CD14-positive monocyte (primary cell): ENCODE data around the gene MINK1. TPM values are rescaled to one million over a fixed set of nuclear protein-coding genes. Genes with fewer than 3 reads are reported as not detected.

Source experiments
- DNase-seq, 3 donors: peaks; one replicate each; pipeline ENCODE4 v3.0.0-alpha.2; 2011 to 2022
- H2AFZ ChIP-seq: 2 replicates; pipeline ENCODE4 v1.6.0; 2012; ENCODE audit warnings: mild to moderate bottlenecking, low read depth, low read length, inconsistent platforms; ENCODE audit not compliant: insufficient read depth, poor library complexity, severe bottlenecking
- H3K27ac ChIP-seq, 2 donors: 1 replicate in 1 of 2; 2 replicates in 1 of 2; pipeline ENCODE4 v1.5.1; 2012 to 2013; ENCODE audit warnings: low read length in 2 of 2, control low read depth in 1 of 2, inconsistent platforms in 1 of 2, low read depth in 1 of 2, mild to moderate bottlenecking in 1 of 2
- H3K27me3 ChIP-seq, 2 donors: one replicate each; pipeline versions ENCODE4 v1.6.0 to v1.6.1; 2011 to 2013; ENCODE audit warnings: low read length in 2 of 2; ENCODE audit not compliant: control insufficient read depth in 2 of 2, insufficient read depth in 2 of 2
- H3K36me3 ChIP-seq, 2 donors: replicated peaks in 1 of 2; 1 replicate in 1 of 2; 2 replicates in 1 of 2; pipeline versions ENCODE4 v1.5.1 to v1.6.1; 2012 to 2013; ENCODE audit warnings: low read length in 2 of 2, control low read depth in 1 of 2, inconsistent platforms in 1 of 2, mild to moderate bottlenecking in 1 of 2; ENCODE audit not compliant: insufficient read depth in 2 of 2, control insufficient read depth in 1 of 2
- H3K4me1 ChIP-seq, 2 donors: 1 replicate in 1 of 2; 2 replicates in 1 of 2; pipeline versions ENCODE4 v1.5.1 to v1.6.1; 2012 to 2013; ENCODE audit warnings: low read length in 2 of 2, control low read depth in 1 of 2, inconsistent platforms in 1 of 2, mild to moderate bottlenecking in 1 of 2, moderate library complexity in 1 of 2; ENCODE audit not compliant: insufficient read depth in 2 of 2, control insufficient read depth in 1 of 2
- H3K4me2 ChIP-seq: replicated peaks from 2 replicates; pipeline ENCODE3; 2012; ENCODE audit warnings: low read length, moderate library complexity, mild to moderate bottlenecking; ENCODE audit not compliant: poor library complexity, severe bottlenecking; ENCODE audit errors: extremely low read depth
- H3K4me3 ChIP-seq, 3 experiments: fragments of 200-600 bp in 1 of 3; sonication (generic) in 1 of 3; replicated peaks in 1 of 3; 1 replicate in 2 of 3; 2 replicates in 1 of 3; pipeline ENCODE4 v1.5.1; 2011 to 2013; ENCODE audit warnings: low read length in 3 of 3, mild to moderate bottlenecking in 3 of 3, control low read depth in 2 of 3, low read depth in 2 of 3, inconsistent platforms in 1 of 3, moderate library complexity in 1 of 3
- H3K79me2 ChIP-seq: 2 replicates; pipeline ENCODE4 v1.6.0; 2012; ENCODE audit warnings: mild to moderate bottlenecking, control low read depth, inconsistent platforms, low read length, moderate library complexity; ENCODE audit not compliant: insufficient read depth
- H3K9ac ChIP-seq: 2 replicates; pipeline ENCODE4 v1.6.0; 2017; ENCODE audit warnings: low read length, mild to moderate bottlenecking; ENCODE audit not compliant: insufficient read depth, poor library complexity, severe bottlenecking
- H3K9me3 ChIP-seq, 2 donors: replicated peaks in 1 of 2; 1 replicate in 1 of 2; 2 replicates in 1 of 2; pipeline versions ENCODE4 v1.5.1 to v1.6.1; 2012 to 2013; ENCODE audit warnings: low read length in 2 of 2, control low read depth in 1 of 2; ENCODE audit not compliant: control insufficient read depth in 1 of 2, insufficient read depth in 1 of 2
- H4K20me1 ChIP-seq: 2 replicates; pipeline ENCODE4 v1.6.0; 2012; ENCODE audit warnings: mild to moderate bottlenecking, low read length, control low read depth, moderate library complexity; ENCODE audit not compliant: insufficient read depth
- H3K27ac Mint-ChIP-seq, 7 donors: one replicate each; pipeline ENCODE4 v1.8.0; 2020; ENCODE audit warnings: mild to moderate bottlenecking in 7 of 7, mixed read lengths in 7 of 7, moderate library complexity in 6 of 7, inconsistent platforms in 2 of 7
- H3K27me3 Mint-ChIP-seq, 3 donors: one replicate each; pipeline ENCODE4 v1.8.0; 2021 to 2022; ENCODE audit warnings: low read depth in 3 of 3, mild to moderate bottlenecking in 3 of 3, mixed read lengths in 3 of 3, moderate library complexity in 3 of 3, inconsistent platforms in 1 of 3
- H3K36me3 Mint-ChIP-seq, 2 donors: one replicate each; pipeline ENCODE4 v1.8.0; 2020; ENCODE audit warnings: mixed read lengths in 2 of 2, inconsistent platforms in 1 of 2, mild to moderate bottlenecking in 1 of 2
- H3K4me1 Mint-ChIP-seq: one replicate; pipeline ENCODE4 v1.8.0; 2020; ENCODE audit warnings: mild to moderate bottlenecking, mixed read lengths
- H3K4me3 Mint-ChIP-seq, 2 donors: one replicate each; pipeline ENCODE4 v1.8.0; 2020; ENCODE audit warnings: mild to moderate bottlenecking in 2 of 2, mixed read lengths in 2 of 2, moderate library complexity in 1 of 2
- H3K9me3 Mint-ChIP-seq, 7 donors: one replicate each; pipeline ENCODE4 v1.8.0; 2020 to 2022; ENCODE audit warnings: mixed read lengths in 7 of 7, mild to moderate bottlenecking in 6 of 7, moderate library complexity in 6 of 7, inconsistent platforms in 2 of 7
- WGBS: methylation state at CpG from one replicate; pipeline ENCODE4 v1.1.5; 2013; ENCODE audit warnings: missing lambda C conversion rate; ENCODE audit not compliant: insufficient coverage; 5-methylcytosine and 5-hydroxymethylcytosine counted together
- intact Hi-C, 2 donors: fragments of 100-400 bp; cut with micrococcal nuclease; formaldehyde crosslinking; loops; one replicate each; pipeline versions ENCODE4 v1.15.0 to v1.15.1; 2023
- polyA plus RNA-seq, 3 donors: library from polyadenylated mRNA; depleted of rRNA in 1 of 3; unstranded in 2 of 3; stranded (reverse) in 1 of 3; fragments of 300-500 nt in 2 of 3; fragments of >200 nt in 1 of 3; fragmentation: Illumina TruSeq in 2 of 3; gene quantifications; 1 replicate in 2 of 3; 2 replicates in 1 of 3; pipeline ENCODE4 v1.2.3, GENCODE V29; 2012 to 2021
- TF ChIP-seq, protein P1 (sequence below): fragments of 200-600 bp; IDR thresholded peaks from one replicate; pipeline ENCODE4 v1.8.0; 2022; ENCODE audit warnings: antibody characterized with exemption, mild to moderate bottlenecking

Gene MINK1
- polyA plus RNA-seq, 3 donors, result 3.2 to 159 (median 7.2) TPM

DNA sequence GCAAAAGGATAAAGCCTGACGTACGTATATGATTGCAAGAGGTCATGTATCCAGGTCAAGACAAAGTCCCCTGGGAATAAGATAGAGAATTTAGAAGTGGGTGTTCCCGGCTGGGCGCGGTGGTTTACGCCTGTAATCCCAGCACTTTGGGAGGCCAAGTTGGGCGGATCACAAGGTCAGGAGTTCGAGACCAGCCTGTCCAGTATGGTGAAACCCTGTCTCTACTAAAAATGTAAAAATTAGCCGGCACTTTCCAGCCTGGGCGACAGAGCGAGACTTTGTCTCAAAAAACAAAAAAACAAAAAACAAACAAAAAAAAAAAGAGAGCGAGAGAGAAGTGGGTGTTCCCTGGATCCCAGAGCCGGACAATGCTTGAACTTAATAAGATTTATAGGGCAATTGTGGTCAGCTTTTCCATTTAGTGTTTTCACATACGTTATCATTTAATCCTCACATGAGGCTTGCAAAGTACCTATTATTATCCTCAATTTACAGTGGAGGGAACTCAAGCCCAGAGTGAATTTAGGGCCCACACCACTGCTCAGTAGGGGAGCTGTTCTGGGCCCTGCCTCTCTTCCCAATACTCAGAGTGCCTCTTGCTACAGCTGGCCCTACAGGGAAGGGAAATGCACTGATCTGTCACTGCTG, 44.9 kb upstream of the MINK1 start:
- Mint-ChIP-seq H3K4me3 (peak overlapping the region; percentile 85 to 89), H3K9me3 (peaks cover 0 to 35% (median 7%) of the 10 kb centered on the region in 7 donors), H3K4me1 (peaks cover 48% of the 10 kb centered on the region), H3K27ac (peak overlapping the region in 2 of 7 donors; percentile 15 to 68), H3K36me3 (peaks cover 10 to 18% of the 10 kb centered on the region in 2 donors), H3K27me3 (peaks cover 68 to 82% (median 77%) of the 10 kb centered on the region in 3 donors)
- DNase-seq, result no peak
- Histone ChIP-seq H3K9me3 (peaks cover 0 to 11% of the 10 kb centered on the region in 2 donors), H3K4me3 (peak overlapping the region in 2 of 3 experiments; percentile 45 to 76), H3K79me2 (no peaks in the 10 kb centered on the region), H3K27ac (no peak overlapping the region), H3K27me3 (peaks cover 40 to 70% of the 10 kb centered on the region in 2 donors), H3K36me3 (no peaks in the 10 kb centered on the region), H3K9ac (no peak overlapping the region), H3K4me2 (peak overlapping the region; percentile 79), H3K4me1 (peaks cover 40 to 49% of the 10 kb centered on the region in 2 donors), H2AFZ (no peak overlapping the region), H4K20me1 (peaks cover 3% of the 10 kb centered on the region)
- intact Hi-C loops, result loop anchor here (2.0 to 5.0 kb wide), 2 partner anchors 19 to 99 kb away; no protein-coding TSS in a partner anchor
- 88% methylated on average over 9 of the region's 14 CpGs for WGBS
- TF ChIP-seq, protein P1, sequence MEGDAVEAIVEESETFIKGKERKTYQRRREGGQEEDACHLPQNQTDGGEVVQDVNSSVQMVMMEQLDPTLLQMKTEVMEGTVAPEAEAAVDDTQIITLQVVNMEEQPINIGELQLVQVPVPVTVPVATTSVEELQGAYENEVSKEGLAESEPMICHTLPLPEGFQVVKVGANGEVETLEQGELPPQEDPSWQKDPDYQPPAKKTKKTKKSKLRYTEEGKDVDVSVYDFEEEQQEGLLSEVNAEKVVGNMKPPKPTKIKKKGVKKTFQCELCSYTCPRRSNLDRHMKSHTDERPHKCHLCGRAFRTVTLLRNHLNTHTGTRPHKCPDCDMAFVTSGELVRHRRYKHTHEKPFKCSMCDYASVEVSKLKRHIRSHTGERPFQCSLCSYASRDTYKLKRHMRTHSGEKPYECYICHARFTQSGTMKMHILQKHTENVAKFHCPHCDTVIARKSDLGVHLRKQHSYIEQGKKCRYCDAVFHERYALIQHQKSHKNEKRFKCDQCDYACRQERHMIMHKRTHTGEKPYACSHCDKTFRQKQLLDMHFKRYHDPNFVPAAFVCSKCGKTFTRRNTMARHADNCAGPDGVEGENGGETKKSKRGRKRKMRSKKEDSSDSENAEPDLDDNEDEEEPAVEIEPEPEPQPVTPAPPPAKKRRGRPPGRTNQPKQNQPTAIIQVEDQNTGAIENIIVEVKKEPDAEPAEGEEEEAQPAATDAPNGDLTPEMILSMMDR, result no peak

DNA sequence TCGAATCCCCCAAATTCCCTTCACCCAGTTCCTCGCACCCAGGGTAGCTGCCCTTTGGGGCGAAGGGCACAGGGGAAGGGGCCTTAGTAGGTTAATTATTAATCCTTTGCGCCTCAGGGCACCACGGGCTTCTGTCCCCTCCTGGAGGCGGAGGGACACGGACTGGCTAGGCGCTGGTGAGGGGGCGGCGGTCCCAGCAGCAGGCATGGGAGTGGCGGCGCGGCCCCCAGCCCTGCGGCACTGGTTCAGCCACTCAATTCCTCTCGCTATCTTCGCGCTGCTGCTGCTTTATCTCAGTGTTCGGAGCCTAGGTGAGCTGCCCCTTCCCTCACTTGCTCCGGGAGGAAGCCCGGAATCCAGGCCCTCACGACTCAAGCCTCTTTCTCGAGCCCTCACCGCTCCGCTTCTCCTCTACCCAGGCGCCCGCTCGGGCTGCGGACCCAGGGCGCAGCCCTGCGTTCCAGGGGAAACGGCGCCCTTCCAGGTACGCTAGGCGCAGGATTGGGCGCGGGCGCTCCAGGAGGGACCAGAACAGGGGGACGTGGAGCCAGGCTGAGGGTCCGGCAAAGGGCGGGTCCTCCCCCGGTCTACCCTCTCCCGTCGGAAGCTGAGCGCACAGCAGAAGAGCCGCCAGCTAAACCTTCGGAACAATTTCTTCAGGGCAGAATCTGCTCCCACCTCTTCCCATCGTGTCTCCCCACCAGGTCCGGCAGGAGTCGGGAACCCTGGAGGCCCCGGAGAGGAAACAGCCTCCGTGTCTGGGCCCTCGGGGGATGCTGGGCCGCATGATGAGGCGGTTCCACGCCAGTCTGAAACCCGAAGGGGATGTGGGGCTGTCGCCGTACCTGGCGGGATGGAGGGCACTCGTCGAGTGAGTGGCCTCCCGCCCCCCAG, 44.1 kb upstream of the MINK1 start, which contains the start of gene GLTPD2:
TSS of gene GLTPD2 (plus strand) at position 158 of the 894 bp plus-strand sequence. CDS start at position 206, 48 bp downstream.
- H3K9me3 Mint-ChIP-seq, result peaks cover 0 to 32% (median 6%) of the 10 kb centered on the region in 7 donors
- Histone ChIP-seq H3K4me2 (peak within 1 kb of the TSS; percentile 79), H3K27ac (peak within 1 kb of the TSS; percentile 7 to 91), H4K20me1 (peaks cover 3% of the 10 kb centered on the region), H3K79me2 (no peaks in the 10 kb centered on the region), H2AFZ (peak within 1 kb of the TSS; percentile 59), H3K4me3 (peak within 1 kb of the TSS; percentile 45 to 76 (median 49)), H3K36me3 (no peaks in the 10 kb centered on the region), H3K27me3 (peaks cover 32 to 62% of the 10 kb centered on the region in 2 donors), H3K9me3 (peaks cover 0 to 11% of the 10 kb centered on the region in 2 donors), H3K9ac (peak within 1 kb of the TSS; percentile 88), H3K4me1 (peaks cover 40 to 49% of the 10 kb centered on the region in 2 donors)
- peak within 1 kb of the TSS; percentile 85 to 89 for H3K4me3 Mint-ChIP-seq
- H3K36me3 Mint-ChIP-seq, result peaks cover 10 to 18% of the 10 kb centered on the region in 2 donors
- peaks cover 48% of the 10 kb centered on the region for H3K4me1 Mint-ChIP-seq
- peak within 1 kb of the TSS; percentile 15 to 84 (median 60) for H3K27ac Mint-ChIP-seq
- intact Hi-C loops, result loop anchor here (2.0 to 5.0 kb wide), 2 partner anchors 20 to 98 kb away; no protein-coding TSS in a partner anchor
- DNase-seq, result no peak
- WGBS, result 32% methylated on average over 58 of the region's 62 CpGs
- peaks cover 60 to 79% (median 76%) of the 10 kb centered on the region in 3 donors for H3K27me3 Mint-ChIP-seq
- TF ChIP-seq, protein P1, result no peak
